ENCODE data around the gene LSS. TPM values are rescaled to one million over a fixed set of nuclear protein-coding genes. Genes with fewer than 3 reads are reported as not detected.

Gene LSS
- total and polyA plus RNA-seq, 10 of the 15 experiments (the other 5 are each of a cell fraction or from before 2014, with no cell fraction given) = 2.9 to 82.4 (median 27.5) TPM

DNA sequence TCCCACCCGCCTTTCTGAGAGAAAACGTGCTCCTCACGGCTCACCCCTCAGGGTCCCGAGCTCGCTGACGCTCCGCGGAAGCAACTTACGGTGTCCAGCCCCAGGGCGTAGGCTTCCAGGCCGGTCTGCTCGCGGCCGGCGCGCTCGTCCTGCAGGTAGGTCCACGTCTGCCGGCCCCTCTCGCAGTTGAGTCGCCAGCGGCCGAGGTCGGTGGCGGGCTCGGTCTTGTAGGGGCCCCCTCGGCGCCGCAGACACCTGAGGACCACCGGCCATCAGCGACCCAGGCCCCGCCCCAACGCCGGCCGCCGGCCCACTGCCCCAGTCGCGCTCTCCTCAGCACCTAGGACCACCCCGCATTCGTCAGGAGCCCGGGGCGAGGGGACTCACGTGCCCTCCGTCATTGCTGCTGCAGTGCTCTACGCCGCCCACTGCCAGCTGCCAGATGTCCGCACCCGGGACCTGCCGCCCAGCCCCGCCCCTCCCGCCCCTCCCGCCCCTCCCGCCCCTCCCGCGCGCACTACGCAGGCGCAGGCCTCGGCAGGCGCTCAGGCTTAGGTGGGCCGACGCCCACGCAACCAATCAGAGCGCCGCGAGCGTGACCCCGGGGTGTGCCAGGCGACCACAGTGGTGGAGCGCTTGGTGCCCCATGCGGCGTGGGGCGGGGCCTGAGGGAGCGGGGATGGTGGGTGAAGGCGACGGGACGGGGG lies at the start of gene LSS (continued):
- TF ChIP-seq, protein P1, sequence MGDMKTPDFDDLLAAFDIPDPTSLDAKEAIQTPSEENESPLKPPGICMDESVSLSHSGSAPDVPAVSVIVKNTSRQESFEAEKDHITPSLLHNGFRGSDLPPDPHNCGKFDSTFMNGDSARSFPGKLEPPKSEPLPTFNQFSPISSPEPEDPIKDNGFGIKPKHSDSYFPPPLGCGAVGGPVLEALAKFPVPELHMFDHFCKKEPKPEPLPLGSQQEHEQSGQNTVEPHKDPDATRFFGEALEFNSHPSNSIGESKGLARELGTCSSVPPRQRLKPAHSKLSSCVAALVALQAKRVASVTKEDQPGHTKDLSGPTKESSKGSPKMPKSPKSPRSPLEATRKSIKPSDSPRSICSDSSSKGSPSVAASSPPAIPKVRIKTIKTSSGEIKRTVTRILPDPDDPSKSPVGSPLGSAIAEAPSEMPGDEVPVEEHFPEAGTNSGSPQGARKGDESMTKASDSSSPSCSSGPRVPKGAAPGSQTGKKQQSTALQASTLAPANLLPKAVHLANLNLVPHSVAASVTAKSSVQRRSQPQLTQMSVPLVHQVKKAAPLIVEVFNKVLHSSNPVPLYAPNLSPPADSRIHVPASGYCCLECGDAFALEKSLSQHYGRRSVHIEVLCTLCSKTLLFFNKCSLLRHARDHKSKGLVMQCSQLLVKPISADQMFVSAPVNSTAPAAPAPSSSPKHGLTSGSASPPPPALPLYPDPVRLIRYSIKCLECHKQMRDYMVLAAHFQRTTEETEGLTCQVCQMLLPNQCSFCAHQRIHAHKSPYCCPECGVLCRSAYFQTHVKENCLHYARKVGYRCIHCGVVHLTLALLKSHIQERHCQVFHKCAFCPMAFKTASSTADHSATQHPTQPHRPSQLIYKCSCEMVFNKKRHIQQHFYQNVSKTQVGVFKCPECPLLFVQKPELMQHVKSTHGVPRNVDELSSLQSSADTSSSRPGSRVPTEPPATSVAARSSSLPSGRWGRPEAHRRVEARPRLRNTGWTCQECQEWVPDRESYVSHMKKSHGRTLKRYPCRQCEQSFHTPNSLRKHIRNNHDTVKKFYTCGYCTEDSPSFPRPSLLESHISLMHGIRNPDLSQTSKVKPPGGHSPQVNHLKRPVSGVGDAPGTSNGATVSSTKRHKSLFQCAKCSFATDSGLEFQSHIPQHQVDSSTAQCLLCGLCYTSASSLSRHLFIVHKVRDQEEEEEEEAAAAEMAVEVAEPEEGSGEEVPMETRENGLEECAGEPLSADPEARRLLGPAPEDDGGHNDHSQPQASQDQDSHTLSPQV (IDR thresholded peaks at IDR 0.05) = no peak
- TF ChIP-seq MYC (IDR thresholded peaks at IDR 0.05; ENCODE audit: insufficient read depth, insufficient read length, insufficient replicate concordance, low read length, severe bottlenecking) (peak; percentile 42), TCF12 (IDR thresholded peaks at IDR 0.05; ENCODE audit: low read depth, low read length) (peak; percentile 93), PAX5 (IDR thresholded peaks at IDR 0.05; ENCODE audit: borderline replicate concordance, low read depth, low read length) (peak; percentile 86), POLR2A (IDR thresholded peaks at IDR 0.05; ENCODE audit: low read depth, low read length) (peak; percentile 80), JUNB (IDR thresholded peaks at IDR 0.05) (no peak), RCOR1 (conservative IDR thresholded peaks at IDR 0.05; ENCODE audit: low read depth, low read length) (no peak), RAD21 (IDR thresholded peaks at IDR 0.05; ENCODE audit: insufficient read depth, low read depth, low read length) (no peak), SIN3A (IDR thresholded peaks at IDR 0.05; ENCODE audit: low read depth, low read length) (peak; percentile 70; the same call in 1 of the 2 replicates), BHLHE40 (IDR thresholded peaks at IDR 0.05; ENCODE audit: borderline replicate concordance in 1 of 2, low read depth in 2 of 2, low read length in 1 of 2) (peak; percentile 97 to 99), KLF5 (IDR thresholded peaks at IDR 0.05; ENCODE audit: partially characterized antibody) (no peak), DPF2 (IDR thresholded peaks at IDR 0.05) (peak; percentile 77), SUZ12 (IDR thresholded peaks at IDR 0.05; ENCODE audit: unreplicated experiment) (no peak), CBX5 (IDR thresholded peaks at IDR 0.05; ENCODE audit: low read depth) (no peak), RB1 (IDR thresholded peaks at IDR 0.05; ENCODE audit: borderline replicate concordance) (peak; percentile 19; the same call in 1 of the 2 replicates), NR2C1 (IDR thresholded peaks at IDR 0.05) (no peak), IKZF1 (conservative IDR thresholded peaks at IDR 0.05) (peak; percentile 46), SIX5 (IDR thresholded peaks at IDR 0.05; ENCODE audit: low read depth, low read length, severe bottlenecking) (no peak)
- TF ChIP-seq, protein P2, sequence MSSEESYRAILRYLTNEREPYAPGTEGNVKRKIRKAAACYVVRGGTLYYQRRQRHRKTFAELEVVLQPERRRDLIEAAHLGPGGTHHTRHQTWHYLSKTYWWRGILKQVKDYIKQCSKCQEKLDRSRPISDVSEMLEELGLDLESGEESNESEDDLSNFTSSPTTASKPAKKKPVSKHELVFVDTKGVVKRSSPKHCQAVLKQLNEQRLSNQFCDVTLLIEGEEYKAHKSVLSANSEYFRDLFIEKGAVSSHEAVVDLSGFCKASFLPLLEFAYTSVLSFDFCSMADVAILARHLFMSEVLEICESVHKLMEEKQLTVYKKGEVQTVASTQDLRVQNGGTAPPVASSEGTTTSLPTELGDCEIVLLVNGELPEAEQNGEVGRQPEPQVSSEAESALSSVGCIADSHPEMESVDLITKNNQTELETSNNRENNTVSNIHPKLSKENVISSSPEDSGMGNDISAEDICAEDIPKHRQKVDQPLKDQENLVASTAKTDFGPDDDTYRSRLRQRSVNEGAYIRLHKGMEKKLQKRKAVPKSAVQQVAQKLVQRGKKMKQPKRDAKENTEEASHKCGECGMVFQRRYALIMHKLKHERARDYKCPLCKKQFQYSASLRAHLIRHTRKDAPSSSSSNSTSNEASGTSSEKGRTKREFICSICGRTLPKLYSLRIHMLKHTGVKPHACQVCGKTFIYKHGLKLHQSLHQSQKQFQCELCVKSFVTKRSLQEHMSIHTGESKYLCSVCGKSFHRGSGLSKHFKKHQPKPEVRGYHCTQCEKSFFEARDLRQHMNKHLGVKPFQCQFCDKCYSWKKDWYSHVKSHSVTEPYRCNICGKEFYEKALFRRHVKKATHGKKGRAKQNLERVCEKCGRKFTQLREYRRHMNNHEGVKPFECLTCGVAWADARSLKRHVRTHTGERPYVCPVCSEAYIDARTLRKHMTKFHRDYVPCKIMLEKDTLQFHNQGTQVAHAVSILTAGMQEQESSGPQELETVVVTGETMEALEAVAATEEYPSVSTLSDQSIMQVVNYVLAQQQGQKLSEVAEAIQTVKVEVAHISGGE (CRISPR knock-in tag; IDR thresholded peaks at IDR 0.05) = peak; percentile 13; the same call in 1 of the 2 replicates
- TF ChIP-seq, protein P3, sequence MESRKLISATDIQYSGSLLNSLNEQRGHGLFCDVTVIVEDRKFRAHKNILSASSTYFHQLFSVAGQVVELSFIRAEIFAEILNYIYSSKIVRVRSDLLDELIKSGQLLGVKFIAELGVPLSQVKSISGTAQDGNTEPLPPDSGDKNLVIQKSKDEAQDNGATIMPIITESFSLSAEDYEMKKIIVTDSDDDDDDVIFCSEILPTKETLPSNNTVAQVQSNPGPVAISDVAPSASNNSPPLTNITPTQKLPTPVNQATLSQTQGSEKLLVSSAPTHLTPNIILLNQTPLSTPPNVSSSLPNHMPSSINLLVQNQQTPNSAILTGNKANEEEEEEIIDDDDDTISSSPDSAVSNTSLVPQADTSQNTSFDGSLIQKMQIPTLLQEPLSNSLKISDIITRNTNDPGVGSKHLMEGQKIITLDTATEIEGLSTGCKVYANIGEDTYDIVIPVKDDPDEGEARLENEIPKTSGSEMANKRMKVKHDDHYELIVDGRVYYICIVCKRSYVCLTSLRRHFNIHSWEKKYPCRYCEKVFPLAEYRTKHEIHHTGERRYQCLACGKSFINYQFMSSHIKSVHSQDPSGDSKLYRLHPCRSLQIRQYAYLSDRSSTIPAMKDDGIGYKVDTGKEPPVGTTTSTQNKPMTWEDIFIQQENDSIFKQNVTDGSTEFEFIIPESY (IDR thresholded peaks at IDR 0.05) = no peak
- TF ChIP-seq, protein P4, sequence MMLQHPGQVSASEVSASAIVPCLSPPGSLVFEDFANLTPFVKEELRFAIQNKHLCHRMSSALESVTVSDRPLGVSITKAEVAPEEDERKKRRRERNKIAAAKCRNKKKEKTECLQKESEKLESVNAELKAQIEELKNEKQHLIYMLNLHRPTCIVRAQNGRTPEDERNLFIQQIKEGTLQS (IDR thresholded peaks at IDR 0.05; ENCODE audit: borderline replicate concordance, extremely low read depth, low read depth, low read length) = no peak

Data from GM12878 (cell line).